ENCODE data around the gene PDSS2.
A peak's percentile ranks its signal among the peaks of the same experiment; 100 is the strongest.
"Not testable (repeated sequence)": the region's sequence is repeated elsewhere in the genome, so short reads cannot be mapped to it uniquely, and the experiment has no call there.

Gene PDSS2

GRCh38 chr6:107489636-107490565, 30.5 kb upstream of the PDSS2 start, which contains the start of gene SOBP:
Gene SOBP, plus strand, starts transcription at chr6:107490117. Its CDS starts 500 bp downstream, at chr6:107490617.
- peak; percentile 8 for TF ChIP-seq CTCF (IDR thresholded peaks at IDR 0.05; ENCODE audit: low read depth, low read length)
- TF ChIP-seq POLR2A (IDR thresholded peaks at IDR 0.05; ENCODE audit: extremely low read depth, insufficient read length), result peak; percentile 38
- TF ChIP-seq MAX (IDR thresholded peaks at IDR 0.05; ENCODE audit: low read depth, low read length), result no peak; the same call in 1 of the 2 replicates
- peak within 1 kb of the TSS; percentile 66 for H3K4me3 ChIP-seq (ENCODE audit: low read depth, low read length)
- peak; percentile 72 for DNase-seq (ENCODE audit: low read depth)

GRCh38 chr6:107488875-107489635, 29.7 kb upstream of the PDSS2 start:
- DNase-seq (ENCODE audit: low read depth), result peak; percentile 63
- H3K4me3 ChIP-seq (ENCODE audit: low read depth, low read length), result peak overlapping the region; percentile 63

GRCh38 chr6:107488174-107488874, 29.0 kb upstream of the PDSS2 start:
- H3K4me3 ChIP-seq (ENCODE audit: low read depth, low read length), result peak overlapping the region; percentile 63
- TF ChIP-seq MAX (IDR thresholded peaks at IDR 0.05; ENCODE audit: low read depth, low read length), result no peak
- no peak for TF ChIP-seq POLR2A (IDR thresholded peaks at IDR 0.05; ENCODE audit: extremely low read depth, insufficient read length)
- no peak for TF ChIP-seq CTCF (IDR thresholded peaks at IDR 0.05; ENCODE audit: low read depth, low read length)
- TF ChIP-seq MYC (IDR thresholded peaks at IDR 0.05; ENCODE audit: low read depth, low read length), result no peak
- no peak for DNase-seq (ENCODE audit: low read depth)

More at GRCh38 chr6:107488875-107489635, 29.7 kb upstream of the PDSS2 start:
- TF ChIP-seq CTCF (IDR thresholded peaks at IDR 0.05; ENCODE audit: low read depth, low read length) (no peak), MAX (IDR thresholded peaks at IDR 0.05; ENCODE audit: low read depth, low read length) (peak; percentile 38), MYC (IDR thresholded peaks at IDR 0.05; ENCODE audit: low read depth, low read length) (no peak)

GRCh38 chr6:107485157-107485556, 25.8 kb upstream of the PDSS2 start:
- no peak for DNase-seq (ENCODE audit: low read depth)
- H3K4me3 ChIP-seq (ENCODE audit: low read depth, low read length), result no peak overlapping the region
- TF ChIP-seq POLR2A (IDR thresholded peaks at IDR 0.05; ENCODE audit: extremely low read depth, insufficient read length) (no peak), CTCF (IDR thresholded peaks at IDR 0.05; ENCODE audit: low read depth, low read length) (no peak), MYC (IDR thresholded peaks at IDR 0.05; ENCODE audit: low read depth, low read length) (no peak), MAX (IDR thresholded peaks at IDR 0.05; ENCODE audit: low read depth, low read length) (no peak)

- no peak for DNase-seq (ENCODE audit: low read depth)
- no peak overlapping the region for H3K4me3 ChIP-seq (ENCODE audit: low read depth, low read length)
Observed at GRCh38 chr6:107479089-107479690, 19.8 kb upstream of the PDSS2 start.

GRCh38 chr6:107475826-107476225, 16.5 kb upstream of the PDSS2 start:
- H3K4me3 ChIP-seq (ENCODE audit: low read depth, low read length); DNase-seq (ENCODE audit: low read depth): not testable (repeated sequence)

More at GRCh38 chr6:107479089-107479690, 19.8 kb upstream of the PDSS2 start:
- TF ChIP-seq POLR2A (IDR thresholded peaks at IDR 0.05; ENCODE audit: extremely low read depth, insufficient read length), result no peak
- no peak for TF ChIP-seq MAX (IDR thresholded peaks at IDR 0.05; ENCODE audit: low read depth, low read length)
- TF ChIP-seq CTCF (IDR thresholded peaks at IDR 0.05; ENCODE audit: low read depth, low read length), result no peak
- TF ChIP-seq MYC (IDR thresholded peaks at IDR 0.05; ENCODE audit: low read depth, low read length), result no peak

- DNase-seq (ENCODE audit: low read depth); H3K4me3 ChIP-seq (ENCODE audit: low read depth, low read length): not testable (repeated sequence)
Observed at GRCh38 chr6:107475360-107475759, 16.0 kb upstream of the PDSS2 start.
